Upper lobe of left lung (tissue), 6 donors: ENCODE results near the gene KANTR. TPM values are rescaled to one million over a fixed set of nuclear protein-coding genes. Genes with fewer than 3 reads are reported as not detected.
"Not testable (repeated sequence)": the region's sequence is repeated elsewhere in the genome, so short reads cannot be mapped to it uniquely, and the experiment has no call there.

Experiments used
- ATAC-seq, 2 donors: fragments of 200-7000 bp; cut with Tn5 transposase; one replicate each; pipeline ENCODE4 v1.9.1; 2022; ENCODE audit warnings: mild to moderate bottlenecking in 2 of 2, moderate library complexity in 2 of 2; ENCODE audit not compliant: low FRiP score in 2 of 2
- DNase-seq, 2 donors: peaks; one replicate each; pipeline ENCODE4 v3.0.0-alpha.2; 2019 to 2020
- H3K27ac ChIP-seq, 4 donors: fragments of 200-600 bp; sonication (generic); one replicate each; pipeline ENCODE4 v1.5.1; 2016 to 2019
- H3K27me3 ChIP-seq, 4 donors: fragments of 200-600 bp; sonication (generic); one replicate each; pipeline ENCODE4 v1.5.1; 2017 to 2019
- H3K36me3 ChIP-seq, 4 donors: fragments of 200-600 bp; sonication (generic); one replicate each; pipeline ENCODE4 v1.5.1; 2016 to 2019
- H3K4me1 ChIP-seq, 4 donors: fragments of 200-600 bp; sonication (generic); one replicate each; pipeline ENCODE4 v1.5.1; 2018 to 2019
- H3K4me3 ChIP-seq, 4 donors: fragments of 200-600 bp; sonication (generic); one replicate each; pipeline ENCODE4 v1.5.1; 2017 to 2019; ENCODE audit warnings: mild to moderate bottlenecking in 2 of 4, moderate library complexity in 1 of 4
- H3K9me3 ChIP-seq, 4 donors: fragments of 200-600 bp; sonication (generic); one replicate each; pipeline ENCODE4 v1.5.1; 2018 to 2019
- EP300 ChIP-seq, 4 donors: sonication (generic); formaldehyde crosslinking; IDR thresholded peaks; one replicate each; pipeline ENCODE4 v1.5.1; 2017; ENCODE audit warnings: antibody characterized with exemption in 4 of 4, control low read depth in 2 of 4
- POLR2A ChIP-seq, 4 donors: fragments of 450-650 bp; IDR thresholded peaks; one replicate each; pipeline ENCODE4 v1.5.1; 2016 to 2017; ENCODE audit warnings: antibody characterized with exemption in 4 of 4, mild to moderate bottlenecking in 2 of 4
- POLR2AphosphoS5 ChIP-seq, 2 donors: sonication (generic); formaldehyde crosslinking; IDR thresholded peaks; one replicate each; pipeline ENCODE4 v1.5.1; 2017; ENCODE audit warnings: antibody characterized with exemption in 2 of 2
- WGBS, 2 donors: methylation state at CpG; one replicate each; pipeline ENCODE4 v1.1.5; 2017 to 2018; 5-methylcytosine and 5-hydroxymethylcytosine counted together
- small RNA-seq, 4 donors: library from RNA; depleted of rRNA; stranded (forward); fragments of <200 nt; gene quantifications; one replicate each; pipeline ENCODE3, GENCODE V24; 2016
- total RNA-seq, 6 donors: library from RNA; depleted of rRNA in 4 of 6; stranded (reverse); fragments of >200 nt in 4 of 6; gene quantifications; one replicate each; pipeline versions ENCODE4 v1.1.0 to v1.2.1, GENCODE V29; 2016 to 2021
- TF ChIP-seq, protein P1 (sequence below), 6 experiments: fragments of 450-650 bp in 4 of 6; fragments of 200-600 bp in 2 of 6; sonication (generic) in 2 of 6; IDR thresholded peaks; one replicate each; pipeline ENCODE4 v1.5.1; 2016 to 2019; ENCODE audit warnings: antibody characterized with exemption in 6 of 6
- donor health status: DM: no; HTN: no; CAD: no; lungs with moderate emphysema.
- donor health status: DM: no; HTN: yes; CAD: no; lungs with severe emphysema.

KANTR gene
- total RNA-seq, 6 donors from 2014 or later, result 7.6 to 68.1 (median 14.9) TPM

DNA sequence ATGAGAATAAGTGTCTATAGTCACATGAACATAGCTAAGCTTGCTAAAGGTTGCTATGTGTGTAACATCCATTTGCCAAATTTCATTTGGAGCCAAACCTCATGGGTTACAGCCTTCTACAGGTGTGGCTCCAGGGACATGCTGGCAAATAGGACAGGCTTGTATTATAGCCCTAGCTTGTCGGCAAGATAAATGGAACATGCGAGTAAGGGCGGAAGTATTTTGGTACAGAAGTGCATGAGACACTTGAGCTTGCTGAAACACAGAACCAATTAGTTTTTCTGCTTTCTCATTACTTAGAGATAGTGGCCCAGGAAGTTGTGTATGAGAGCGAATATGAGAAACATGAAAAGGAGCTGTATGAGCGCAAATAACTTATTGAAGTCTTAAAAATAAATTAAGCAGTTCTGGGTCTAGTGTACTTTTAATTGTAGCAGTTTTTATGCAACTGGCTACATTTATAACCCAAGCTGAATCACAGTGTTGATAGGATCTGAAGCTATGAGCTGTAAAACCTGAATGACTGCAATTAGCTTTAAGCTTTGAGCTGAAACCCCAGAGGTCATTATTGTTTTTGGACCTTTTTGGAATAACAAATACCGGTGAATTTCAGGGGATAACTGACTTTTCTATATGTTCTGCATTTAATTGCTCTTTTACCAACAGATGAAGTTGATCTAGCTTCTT lies 66.5 kb downstream of the KANTR start:
- Histone ChIP-seq H3K4me3 (no peak overlapping the region), H3K9me3 (no peaks in the 10 kb centered on the region), H3K4me1 (no peaks in the 10 kb centered on the region), H3K36me3 (no peaks in the 10 kb centered on the region), H3K27ac (no peak overlapping the region), H3K27me3 (no peaks in the 10 kb centered on the region)
- no peak for ATAC-seq
- DNase-seq, result no peak
- TF ChIP-seq, protein P1, sequence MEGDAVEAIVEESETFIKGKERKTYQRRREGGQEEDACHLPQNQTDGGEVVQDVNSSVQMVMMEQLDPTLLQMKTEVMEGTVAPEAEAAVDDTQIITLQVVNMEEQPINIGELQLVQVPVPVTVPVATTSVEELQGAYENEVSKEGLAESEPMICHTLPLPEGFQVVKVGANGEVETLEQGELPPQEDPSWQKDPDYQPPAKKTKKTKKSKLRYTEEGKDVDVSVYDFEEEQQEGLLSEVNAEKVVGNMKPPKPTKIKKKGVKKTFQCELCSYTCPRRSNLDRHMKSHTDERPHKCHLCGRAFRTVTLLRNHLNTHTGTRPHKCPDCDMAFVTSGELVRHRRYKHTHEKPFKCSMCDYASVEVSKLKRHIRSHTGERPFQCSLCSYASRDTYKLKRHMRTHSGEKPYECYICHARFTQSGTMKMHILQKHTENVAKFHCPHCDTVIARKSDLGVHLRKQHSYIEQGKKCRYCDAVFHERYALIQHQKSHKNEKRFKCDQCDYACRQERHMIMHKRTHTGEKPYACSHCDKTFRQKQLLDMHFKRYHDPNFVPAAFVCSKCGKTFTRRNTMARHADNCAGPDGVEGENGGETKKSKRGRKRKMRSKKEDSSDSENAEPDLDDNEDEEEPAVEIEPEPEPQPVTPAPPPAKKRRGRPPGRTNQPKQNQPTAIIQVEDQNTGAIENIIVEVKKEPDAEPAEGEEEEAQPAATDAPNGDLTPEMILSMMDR (IDR thresholded peaks at IDR 0.05), result no peak
- TF ChIP-seq POLR2A (IDR thresholded peaks at IDR 0.05) (no peak), POLR2AphosphoS5 (IDR thresholded peaks at IDR 0.05) (no peak), EP300 (IDR thresholded peaks at IDR 0.05) (no peak)
- 70 to 80% methylated on average over 6 of the region's 6 CpGs for WGBS, 2 donors

DNA sequence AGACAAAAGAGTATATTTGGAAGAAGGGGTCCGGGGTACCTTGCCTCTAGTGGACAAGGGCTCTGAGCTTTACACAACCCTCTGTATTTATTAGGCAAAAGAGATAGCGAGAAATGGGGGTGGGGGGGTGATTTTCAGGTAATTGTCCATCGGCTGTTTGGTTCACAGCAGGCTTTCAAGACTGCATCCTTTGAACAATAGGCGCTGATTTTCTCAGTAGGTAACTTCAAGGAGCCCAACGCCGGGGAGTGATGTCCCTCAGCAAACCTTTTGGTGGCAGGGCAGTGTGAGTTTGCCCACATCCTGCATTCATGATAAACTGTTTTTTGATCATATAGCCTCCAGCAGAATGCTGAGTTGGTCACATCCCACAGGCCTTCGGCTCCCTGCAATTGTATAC lies 69.5 kb downstream of the KANTR start:
- Histone ChIP-seq H3K27ac (no peak overlapping the region), H3K4me1 (no peaks in the 10 kb centered on the region), H3K9me3 (no peaks in the 10 kb centered on the region), H3K36me3 (no peaks in the 10 kb centered on the region), H3K4me3 (no peak overlapping the region), H3K27me3 (no peaks in the 10 kb centered on the region)
- WGBS, 2 donors, result 63 to 90% methylated on average over 5 to 7 of the region's 7 CpGs
- no peak for ATAC-seq
- DNase-seq, result no peak
- TF ChIP-seq POLR2A (IDR thresholded peaks at IDR 0.05) (no peak), POLR2AphosphoS5 (IDR thresholded peaks at IDR 0.05) (no peak), EP300 (IDR thresholded peaks at IDR 0.05) (no peak)
- TF ChIP-seq, protein P1 (IDR thresholded peaks at IDR 0.05), result no peak

DNA sequence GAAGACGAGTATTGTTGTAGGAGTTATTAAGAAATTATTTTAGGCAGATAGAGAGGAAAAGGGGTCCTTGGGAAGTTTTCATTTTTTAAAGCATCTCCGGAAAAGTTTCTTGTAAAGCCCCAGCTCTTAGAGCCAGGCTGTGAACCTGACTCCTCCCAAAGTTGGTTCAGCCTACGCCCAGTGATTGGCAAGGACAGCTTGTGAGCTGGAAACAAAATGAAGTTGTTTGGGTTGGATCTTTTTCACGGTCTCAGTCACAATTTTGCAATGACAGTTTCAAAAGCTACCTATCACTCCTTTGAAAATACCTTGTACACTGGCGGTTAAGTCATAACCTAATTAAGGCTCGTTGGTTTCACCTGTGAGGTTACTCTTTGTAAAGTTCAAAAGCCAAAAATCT lies 70.6 kb downstream of the KANTR start:
- not testable (repeated sequence) for DNase-seq, H3K36me3 ChIP-seq, H3K27ac ChIP-seq, H3K4me1 ChIP-seq, H3K27me3 ChIP-seq, H3K9me3 ChIP-seq, H3K4me3 ChIP-seq, ATAC-seq
- 75 to 81% methylated on average over 6 of the region's 6 CpGs for WGBS, 2 donors

DNA sequence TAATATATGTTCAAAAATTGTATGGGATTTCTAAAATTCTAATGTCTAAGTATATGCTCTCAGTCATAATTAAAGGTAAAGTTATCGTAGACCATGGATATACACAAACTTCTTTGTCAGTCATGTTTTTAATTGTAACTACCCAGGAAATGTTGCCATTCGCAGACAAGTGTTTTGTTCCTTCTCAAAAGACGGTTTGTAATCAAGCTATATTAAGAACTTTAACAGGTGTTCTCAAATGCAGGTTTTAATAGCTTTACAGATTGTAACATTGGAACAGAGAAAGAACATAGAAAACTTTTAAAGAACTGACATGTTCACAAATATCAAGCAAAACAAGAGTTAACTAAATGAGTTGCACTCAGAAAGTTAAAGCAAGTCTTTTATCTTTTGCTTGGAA lies 72.2 kb downstream of the KANTR start:
- ATAC-seq (no peak), DNase-seq (no peak)
- Histone ChIP-seq H3K4me1 (no peaks in the 10 kb centered on the region), H3K4me3 (no peak overlapping the region), H3K36me3 (no peaks in the 10 kb centered on the region), H3K27me3 (no peaks in the 10 kb centered on the region), H3K9me3 (no peaks in the 10 kb centered on the region), H3K27ac (no peak overlapping the region)
- TF ChIP-seq, protein P1 (IDR thresholded peaks at IDR 0.05), result no peak
- TF ChIP-seq EP300 (IDR thresholded peaks at IDR 0.05), result no peak
- no peak for TF ChIP-seq POLR2AphosphoS5 (IDR thresholded peaks at IDR 0.05)
- no peak for TF ChIP-seq POLR2A (IDR thresholded peaks at IDR 0.05)
- 86 to 93% methylated on average over 3 of the region's 3 CpGs for WGBS, 2 donors

DNA sequence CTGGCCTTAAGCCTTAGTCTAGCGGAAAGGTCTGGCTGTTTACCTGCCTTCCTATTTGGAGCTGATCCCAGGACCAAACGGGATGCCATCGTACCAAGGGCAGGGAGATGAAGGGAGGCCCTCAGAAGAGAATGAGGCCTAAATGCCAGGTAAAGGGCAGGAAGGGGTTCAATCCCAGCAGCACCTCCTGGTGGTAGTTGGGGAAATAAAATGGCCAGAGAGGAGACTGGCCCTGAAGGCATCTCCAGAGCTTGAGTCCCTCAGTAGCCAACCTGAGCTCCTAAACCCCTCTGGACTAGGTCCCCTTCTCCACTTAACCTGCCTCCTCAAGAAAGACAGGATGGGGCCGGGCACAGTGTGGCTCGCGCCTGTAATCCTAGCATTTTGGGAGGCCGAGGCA lies 77.4 kb downstream of the KANTR start:
- H3K9me3 ChIP-seq, result peaks cover 0 to 7% (median 0%) of the 10 kb centered on the region in 4 donors
- H3K27ac ChIP-seq, result no peak overlapping the region
- 96 to 100% methylated on average over 1 to 7 of the region's 7 CpGs for WGBS, 2 donors
- H3K36me3 ChIP-seq, result peaks cover 0 to 18% (median 0%) of the 10 kb centered on the region in 4 donors
- no peaks in the 10 kb centered on the region for H3K4me1 ChIP-seq
- no peak for ATAC-seq
- H3K27me3 ChIP-seq, result no peaks in the 10 kb centered on the region
- TF ChIP-seq POLR2AphosphoS5 (IDR thresholded peaks at IDR 0.05), result no peak
- no peak for TF ChIP-seq POLR2A (IDR thresholded peaks at IDR 0.05)
- TF ChIP-seq, protein P1 (IDR thresholded peaks at IDR 0.05), result no peak
- no peak for DNase-seq
- H3K4me3 ChIP-seq, result no peak overlapping the region

Small RNAs within 50 kb of the gene (small RNA-seq; reads per million reads assigned to genes)
- gene AL139396.1, result 0 reads per million in 4 donors
- 0 reads per million in 4 donors for gene AL591212.2

Other genes with a start within 250 kb of the KANTR start
- not detected for gene XAGE3, start 226.1 kb upstream of the KANTR start, total RNA-seq
- 100 to 1,000 TPM in 2 of 6 donors, 10 to 100 TPM in 4; 14.1 to 216 (median 17.2) TPM for gene FAM156B, start 196.8 kb upstream of the KANTR start, total RNA-seq
- 10 to 100 TPM; 12.0 to 60.8 (median 17.6) TPM for gene FAM156A, start 135.6 kb upstream of the KANTR start, total RNA-seq
- 1 to 10 TPM in 3 of 6 donors, under 1 TPM in 3; 0.46 to 1.3 (median 0.95) TPM for gene GPR173, start 45.4 kb upstream of the KANTR start, total RNA-seq
- 100 to 1,000 TPM in 1 of 6 donors, 10 to 100 TPM in 5; 33.4 to 162 (median 46.6) TPM for gene TSPYL2, start 11.8 kb upstream of the KANTR start, total RNA-seq
- gene KDM5C, start 131.1 kb downstream of the KANTR start, total RNA-seq, result 100 to 1,000 TPM in 3 of 6 donors, 10 to 100 TPM in 3; 79.0 to 171 (median 108) TPM
- 10 to 100 TPM; 17.5 to 45.1 (median 26.7) TPM for gene IQSEC2, start 187.4 kb downstream of the KANTR start, total RNA-seq